Gastrocnemius medialis (tissue), 4 donors: ENCODE data around the gene FLVCR1.

Experiments
- POLR2A ChIP-seq, 2 donors: fragments of 450-650 bp; IDR thresholded peaks; one replicate each; pipeline ENCODE4 v1.6.1; 2017; ENCODE audit warnings: antibody characterized with exemption in 2 of 2, mild to moderate bottlenecking in 2 of 2, moderate library complexity in 2 of 2
- TF ChIP-seq, protein P1 (sequence below), 5 experiments: fragments of 450-650 bp in 3 of 5; fragments of 200-600 bp in 2 of 5; sonication (generic) in 2 of 5; IDR thresholded peaks in 4 of 5; conservative IDR thresholded peaks in 1 of 5; 1 replicate in 4 of 5; 2 replicates in 1 of 5; pipeline ENCODE4 v1.5.1; 2016 to 2019; ENCODE audit warnings: antibody characterized with exemption in 5 of 5, mild to moderate bottlenecking in 3 of 5, moderate library complexity in 3 of 5

- TF ChIP-seq POLR2A (IDR thresholded peaks at IDR 0.05), result no peak
- TF ChIP-seq, protein P1, sequence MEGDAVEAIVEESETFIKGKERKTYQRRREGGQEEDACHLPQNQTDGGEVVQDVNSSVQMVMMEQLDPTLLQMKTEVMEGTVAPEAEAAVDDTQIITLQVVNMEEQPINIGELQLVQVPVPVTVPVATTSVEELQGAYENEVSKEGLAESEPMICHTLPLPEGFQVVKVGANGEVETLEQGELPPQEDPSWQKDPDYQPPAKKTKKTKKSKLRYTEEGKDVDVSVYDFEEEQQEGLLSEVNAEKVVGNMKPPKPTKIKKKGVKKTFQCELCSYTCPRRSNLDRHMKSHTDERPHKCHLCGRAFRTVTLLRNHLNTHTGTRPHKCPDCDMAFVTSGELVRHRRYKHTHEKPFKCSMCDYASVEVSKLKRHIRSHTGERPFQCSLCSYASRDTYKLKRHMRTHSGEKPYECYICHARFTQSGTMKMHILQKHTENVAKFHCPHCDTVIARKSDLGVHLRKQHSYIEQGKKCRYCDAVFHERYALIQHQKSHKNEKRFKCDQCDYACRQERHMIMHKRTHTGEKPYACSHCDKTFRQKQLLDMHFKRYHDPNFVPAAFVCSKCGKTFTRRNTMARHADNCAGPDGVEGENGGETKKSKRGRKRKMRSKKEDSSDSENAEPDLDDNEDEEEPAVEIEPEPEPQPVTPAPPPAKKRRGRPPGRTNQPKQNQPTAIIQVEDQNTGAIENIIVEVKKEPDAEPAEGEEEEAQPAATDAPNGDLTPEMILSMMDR (IDR thresholded peaks at IDR 0.05 in 4 of 5, conservative IDR thresholded peaks at IDR 0.05 in 1 of 5), result no peak
Measured at GRCh38 chr1:212867192-212867591, 9.1 kb downstream of the FLVCR1 start.
